B cell (primary cell): ENCODE results near the gene DTNA. TPM values are rescaled to one million over a fixed set of nuclear protein-coding genes. Genes with fewer than 3 reads are reported as not detected.

Experiments
- ATAC-seq: fragments of 200-7000 bp; cut with Tn5 transposase; one replicate; pipeline ENCODE4 v1.10.0; 2021; ENCODE audit warnings: low read depth, mild to moderate bottlenecking, moderate number of reproducible peaks, moderate library complexity
- CTCF ChIA-PET: fragments of 350-600 bp; sonication (Branson Sonifier 250); formaldehyde crosslinking; loops from one replicate; lab custom pipeline; 2021; ENCODE audit warnings: antibody characterized with exemption, inconsistent platforms; lab: Charles Lee
- POLR2A ChIA-PET: fragments of 350-600 bp; sonication (Branson Sonifier 250); formaldehyde crosslinking; loops from one replicate; lab custom pipeline; 2021; ENCODE audit warnings: antibody characterized with exemption; lab: Charles Lee
- DNase-seq: peaks from one replicate; pipeline ENCODE4 v3.0.0; 2013
- H2AFZ ChIP-seq: 2 replicates; pipeline ENCODE4 v1.6.1; 2012; ENCODE audit warnings: mild to moderate bottlenecking, low read depth, low read length; ENCODE audit not compliant: insufficient read depth, poor library complexity, severe bottlenecking
- H3K27ac ChIP-seq, 2 donors: 1 replicate in 1 of 2; 2 replicates in 1 of 2; pipeline ENCODE4 v1.5.1; 2012 to 2013; ENCODE audit warnings: low read length in 2 of 2, mild to moderate bottlenecking in 2 of 2, moderate library complexity in 1 of 2
- H3K27me3 ChIP-seq, 4 experiments: fragments of 200-600 bp in 1 of 4; sonication (generic) in 1 of 4; replicated peaks in 1 of 4; 1 replicate in 2 of 4; 2 replicates in 2 of 4; pipeline versions ENCODE4 v1.6.1 to v1.7.0; 2013 to 2016; ENCODE audit warnings: low read length in 3 of 4, mild to moderate bottlenecking in 2 of 4, mixed read lengths in 1 of 4, moderate library complexity in 1 of 4; ENCODE audit not compliant: insufficient read depth in 4 of 4, control insufficient read depth in 3 of 4; ENCODE audit errors: control extremely low read depth in 1 of 4
- H3K36me3 ChIP-seq, 2 experiments: replicated peaks in 1 of 2; 1 replicate in 1 of 2; 2 replicates in 1 of 2; pipeline versions ENCODE4 v1.6.1 to v1.7.1; 2013; ENCODE audit warnings: low read length in 1 of 2; ENCODE audit not compliant: insufficient read depth in 2 of 2, control insufficient read depth in 1 of 2; ENCODE audit errors: control extremely low read depth in 1 of 2, extremely low read depth in 1 of 2
- H3K4me1 ChIP-seq, 2 donors: fragments of 200-600 bp in 1 of 2; sonication (generic) in 1 of 2; 1 replicate in 1 of 2; 2 replicates in 1 of 2; pipeline versions ENCODE4 v1.5.1 to v1.6.1; 2013 to 2017; ENCODE audit warnings: low read length in 2 of 2; ENCODE audit not compliant: control insufficient read depth in 2 of 2, insufficient read depth in 2 of 2
- H3K4me2 ChIP-seq: replicated peaks from 2 replicates; pipeline ENCODE3; 2012; ENCODE audit warnings: mild to moderate bottlenecking, low read depth, low read length; ENCODE audit not compliant: poor library complexity, severe bottlenecking
- H3K4me3 ChIP-seq, 5 experiments: fragments of 200-600 bp in 1 of 5; sonication (generic) in 1 of 5; 1 replicate in 3 of 5; 2 replicates in 2 of 5; pipeline versions ENCODE4 v1.5.1 to v1.7.0; 2011 to 2016; ENCODE audit warnings: low read length in 4 of 5, mild to moderate bottlenecking in 4 of 5, low read depth in 2 of 5, control low read depth in 1 of 5, moderate library complexity in 1 of 5; ENCODE audit not compliant: insufficient read depth in 1 of 5; ENCODE audit errors: control extremely low read depth in 1 of 5, extremely low read depth in 1 of 5
- H3K79me2 ChIP-seq: fragments of 200-600 bp; sonication (generic); one replicate; pipeline ENCODE4 v1.6.0; 2016; ENCODE audit warnings: low read length; ENCODE audit not compliant: control insufficient read depth, insufficient read depth
- H3K9ac ChIP-seq: fragments of 200-600 bp; sonication (generic); 2 replicates; pipeline ENCODE4 v1.6.1; 2017; ENCODE audit warnings: mild to moderate bottlenecking, low read length, moderate library complexity
- H3K9me3 ChIP-seq, 3 donors: one replicate each; pipeline versions ENCODE4 v1.6.1 to v1.7.1; 2013; ENCODE audit warnings: low read length in 2 of 3; ENCODE audit not compliant: control insufficient read depth in 2 of 3, insufficient read depth in 1 of 3; ENCODE audit errors: control extremely low read depth in 1 of 3
- H4K20me1 ChIP-seq: 2 replicates; pipeline ENCODE4 v1.6.0; 2012; ENCODE audit warnings: mild to moderate bottlenecking, low read length; ENCODE audit not compliant: insufficient read depth, control insufficient read depth, poor library complexity, severe bottlenecking
- H3K27ac Mint-ChIP-seq: one replicate; pipeline ENCODE4 v1.8.0; 2021; ENCODE audit warnings: mixed read lengths
- H3K27me3 Mint-ChIP-seq: one replicate; pipeline ENCODE4 v1.8.0; 2021; ENCODE audit warnings: mixed read lengths
- H3K4me1 Mint-ChIP-seq: one replicate; pipeline ENCODE4 v1.8.0; 2021; ENCODE audit warnings: mixed read lengths
- H3K4me3 Mint-ChIP-seq: one replicate; pipeline ENCODE4 v1.8.0; 2021; ENCODE audit warnings: mixed read lengths
- H3K9me3 Mint-ChIP-seq: one replicate; pipeline ENCODE4 v1.8.0; 2022; ENCODE audit warnings: mixed read lengths; ENCODE audit not compliant: insufficient read depth
- CTCF ChIP-seq: fragments of 200-600 bp; IDR thresholded peaks from one replicate; pipeline ENCODE4 v1.8.0; 2022; ENCODE audit warnings: antibody characterized with exemption, mild to moderate bottlenecking
- EZH2 ChIP-seq: IDR thresholded peaks from 2 replicates; pipeline ENCODE4 v1.6.1; 2012; ENCODE audit warnings: borderline replicate concordance, low read depth, mild to moderate bottlenecking, moderate library complexity, low read length; ENCODE audit not compliant: insufficient read depth, poor library complexity, severe bottlenecking
- WGBS: methylation state at CpG from one replicate; pipeline ENCODE4 v1.1.5; 2013; ENCODE audit warnings: missing lambda C conversion rate; ENCODE audit not compliant: insufficient coverage; 5-methylcytosine and 5-hydroxymethylcytosine counted together
- intact Hi-C: fragments of 100-400 bp; cut with micrococcal nuclease; formaldehyde crosslinking; loops from one replicate; pipeline ENCODE4 v1.10.0; 2022
- polyA plus RNA-seq: library from polyadenylated mRNA; depleted of rRNA; stranded (reverse); fragments of >200 nt; gene quantifications from 2 replicates; pipeline ENCODE4 v1.2.3, GENCODE V29; 2012
- total RNA-seq, 2 donors: library from RNA; stranded (reverse); fragments of 120-200 nt in 1 of 2; gene quantifications; 1 replicate in 1 of 2; 2 replicates in 1 of 2; pipeline versions ENCODE4 v1.2.3 to v1.2.4, GENCODE V29; 2013 to 2022

DTNA gene
- total and polyA plus RNA-seq, 2 donors (not counting 1 experiment from before 2014, with no cell fraction given): not detected

GRCh38 chr18:34866310-34866709 lies 156.2 kb downstream of the DTNA start:
- Histone ChIP-seq H3K36me3 (no peaks in the 10 kb centered on the region), H3K4me3 (no peak overlapping the region), H3K9me3 (no peaks in the 10 kb centered on the region), H2AFZ (no peak overlapping the region), H4K20me1 (no peaks in the 10 kb centered on the region), H3K27ac (no peak overlapping the region), H3K27me3 (no peaks in the 10 kb centered on the region), H3K4me1 (no peaks in the 10 kb centered on the region), H3K9ac (no peak overlapping the region), H3K79me2 (no peaks in the 10 kb centered on the region), H3K4me2 (no peak overlapping the region)
- no peak for DNase-seq
- Mint-ChIP-seq H3K4me3 (no peak overlapping the region), H3K9me3 (no peaks in the 10 kb centered on the region), H3K4me1 (no peaks in the 10 kb centered on the region), H3K27me3 (no peaks in the 10 kb centered on the region), H3K27ac (no peak overlapping the region)
- no peak for ATAC-seq
- POLR2A ChIA-PET: no interaction called here
- 80% methylated on average over 1 of the region's 2 CpGs for WGBS
- CTCF ChIA-PET: no interaction called here
- TF ChIP-seq CTCF (no peak), EZH2 (no peak)
- intact Hi-C loops: loop anchor here (5.0 kb wide), 1 partner anchor 276 kb away; no protein-coding TSS in a partner anchor

GRCh38 chr18:34866739-34867138 lies 156.6 kb downstream of the DTNA start:
- ATAC-seq (no peak), DNase-seq (no peak)
- H3K4me2 ChIP-seq: no peak overlapping the region
- WGBS: no CpG with 5 or more reads among the region's 4 CpGs
- H3K9me3 Mint-ChIP-seq: no peaks in the 10 kb centered on the region
- no peaks in the 10 kb centered on the region for H3K9me3 ChIP-seq
- H3K4me3 Mint-ChIP-seq: no peak overlapping the region
- no peaks in the 10 kb centered on the region for H3K36me3 ChIP-seq
- TF ChIP-seq EZH2 (no peak), CTCF (peak; percentile 20)
- no peaks in the 10 kb centered on the region for H3K79me2 ChIP-seq
- H3K4me3 ChIP-seq: no peak overlapping the region
- ChIA-PET CTCF (no interaction called here), POLR2A (no interaction called here)
- H3K4me1 ChIP-seq: no peaks in the 10 kb centered on the region
- no peaks in the 10 kb centered on the region for H4K20me1 ChIP-seq
- H3K27me3 Mint-ChIP-seq: no peaks in the 10 kb centered on the region
- H3K27ac Mint-ChIP-seq: no peak overlapping the region
- no peak overlapping the region for H2AFZ ChIP-seq
- intact Hi-C loops: loop anchor here (5.0 kb wide), 1 partner anchor 276 kb away; no protein-coding TSS in a partner anchor
- H3K9ac ChIP-seq: no peak overlapping the region
- no peaks in the 10 kb centered on the region for H3K27me3 ChIP-seq
- no peaks in the 10 kb centered on the region for H3K4me1 Mint-ChIP-seq
- no peak overlapping the region for H3K27ac ChIP-seq
